DOHH2 (cell line): ENCODE measurements around the gene ZNF521.

ENCODE experiments used
- CTCF ChIP-seq: fragments of 200-600 bp; sonication (generic); IDR thresholded peaks from one replicate; pipeline ENCODE4 v1.5.1; 2014; ENCODE audit warnings: antibody characterized with exemption, mild to moderate bottlenecking, low read depth, low read length; ENCODE audit not compliant: poor library complexity, severe bottlenecking
- EZH2phosphoT487 ChIP-seq: fragments of 200-600 bp; sonication (generic); IDR thresholded peaks from 2 replicates; pipeline ENCODE4 v1.6.1; 2017; ENCODE audit warnings: borderline replicate concordance, mild to moderate bottlenecking, antibody characterized with exemption, low read length, moderate library complexity, mixed read lengths

- TF ChIP-seq CTCF, result no peak
- no peak for TF ChIP-seq EZH2phosphoT487
Measured at GRCh38 chr18:25112821-25113434, 239.0 kb downstream of the ZNF521 start.
